A549 (cell line): ENCODE data around the gene RFESD. TPM values are rescaled to one million over a fixed set of nuclear protein-coding genes. Genes with fewer than 3 reads are reported as not detected.
A peak's percentile ranks its signal among the peaks of the same experiment; 100 is the strongest.

Experiments used
- ATAC-seq, 2 experiments: fragments of 200-7000 bp in 1 of 2; fragments of >200 bp in 1 of 2; cut with Nextera tagmentation in 1 of 2; cut with Tn5 transposase in 1 of 2; 3 replicates each; pipeline versions ENCODE4 v1.8.0 to v1.9.1; 2018 to 2020; ENCODE audit warnings: mild to moderate bottlenecking in 1 of 2, moderate library complexity in 1 of 2
- CTCF ChIA-PET: fragments of 300-600 bp; sonication (Branson Sonifier 250); formaldehyde crosslinking; extraction: SDS; loops from one replicate; lab custom pipeline; 2021; ENCODE audit warnings: antibody characterized with exemption, inconsistent platforms; lab: Yijun Ruan, JAX
- POLR2A ChIA-PET: fragments of 350-600 bp; formaldehyde crosslinking; extraction: SDS; loops from one replicate; lab custom pipeline; 2021; ENCODE audit warnings: antibody characterized with exemption, inconsistent platforms; lab: Yijun Ruan, JAX
- DNase-seq, 2 experiments: peaks; one replicate each; pipeline versions ENCODE4 v3.0.0 to v3.0.0-alpha.2; 2011 to 2016; ENCODE audit warnings: low read depth in 1 of 2, low spot score in 1 of 2
- FAIRE-seq: peaks from 2 replicates; lab custom pipeline; 2011; peaks lifted over from hg19 to GRCh38; lab: Jason Lieb, UNC
- H3K27ac ChIP-seq, 2 experiments: fragments of >200 bp; sonication (Bioruptor Twin); formaldehyde crosslinking; 3 replicates each; pipeline ENCODE4 v1.5.1; 2016 to 2017
- H3K4me1 ChIP-seq: fragments of >200 bp; sonication (Bioruptor Twin); formaldehyde crosslinking; 3 replicates; pipeline ENCODE4 v1.6.1; 2016
- H3K4me2 ChIP-seq: fragments of >200 bp; sonication (Bioruptor Twin); formaldehyde crosslinking; 3 replicates; pipeline ENCODE4 v1.6.1; 2016
- H3K4me3 ChIP-seq: fragments of >200 bp; sonication (Bioruptor Twin); formaldehyde crosslinking; 3 replicates; pipeline ENCODE4 v1.5.1; 2016
- H3K9me3 ChIP-seq: fragments of >200 bp; sonication (Bioruptor Twin); formaldehyde crosslinking; 3 replicates; pipeline ENCODE4 v1.6.1; 2016
- BHLHE40 ChIP-seq: IDR thresholded peaks from 2 replicates; pipeline ENCODE4 v1.6.1; 2012; ENCODE audit warnings: low read depth, low read length, inconsistent platforms
- CBX2 ChIP-seq: fragments of 200-600 bp; sonication (generic); IDR thresholded peaks from 2 replicates; pipeline ENCODE4 v1.6.1; 2016; ENCODE audit warnings: low read depth, mild to moderate bottlenecking, borderline replicate concordance
- CBX8 ChIP-seq: fragments of 200-600 bp; sonication (generic); IDR thresholded peaks from 2 replicates; pipeline ENCODE4 v1.6.1; 2016
- CTCF ChIP-seq: fragments of >200 bp; sonication (Bioruptor Twin); formaldehyde crosslinking; IDR thresholded peaks from 3 replicates; pipeline ENCODE4 v1.5.1; 2016
- EHF ChIP-seq: fragments of 250-450 bp; sonication (Bioruptor Pico); IDR thresholded peaks from 2 replicates; pipeline ENCODE4 v1.5.0; 2020; ENCODE audit warnings: mild to moderate bottlenecking
- EP300 ChIP-seq, 2 experiments: fragments of >200 bp; sonication (Bioruptor Twin); formaldehyde crosslinking; IDR thresholded peaks; 2 replicates in 1 of 2; 3 replicates in 1 of 2; pipeline ENCODE4 v1.6.1; 2016 to 2017
- FOXS1 ChIP-seq: fragments of 250-450 bp; sonication (Bioruptor Pico); IDR thresholded peaks from 2 replicates; pipeline ENCODE4 v1.5.0; 2020; ENCODE audit warnings: mild to moderate bottlenecking, moderate library complexity
- HDAC2 ChIP-seq: fragments of 200-600 bp; sonication (generic); IDR thresholded peaks from 2 replicates; pipeline ENCODE4 v1.6.1; 2016
- HMGXB4 ChIP-seq: fragments of 250-450 bp; sonication (Bioruptor Pico); IDR thresholded peaks from 2 replicates; pipeline ENCODE4 v1.5.0; 2021; ENCODE audit warnings: mild to moderate bottlenecking, moderate library complexity, borderline replicate concordance
- HOXB13 ChIP-seq: fragments of 250-450 bp; sonication (Bioruptor Pico); IDR thresholded peaks from 2 replicates; pipeline ENCODE4 v1.5.0; 2020; ENCODE audit warnings: low read depth, mild to moderate bottlenecking, moderate library complexity
- HOXB5 ChIP-seq: fragments of 250-450 bp; sonication (Bioruptor Pico); IDR thresholded peaks from 2 replicates; pipeline ENCODE4 v1.5.0; 2020; ENCODE audit warnings: mild to moderate bottlenecking, moderate library complexity
- JUN ChIP-seq, 2 experiments: fragments of >200 bp; sonication (Bioruptor Twin); formaldehyde crosslinking; IDR thresholded peaks; 2 replicates in 1 of 2; 3 replicates in 1 of 2; pipeline ENCODE4 v1.6.1; 2016 to 2017
- KDM1A ChIP-seq: fragments of 200-600 bp; sonication (generic); IDR thresholded peaks from 2 replicates; pipeline ENCODE4 v1.6.1; 2016; ENCODE audit warnings: low read depth, mild to moderate bottlenecking
- MAFK ChIP-seq: fragments of 450-650 bp; IDR thresholded peaks from 2 replicates; pipeline ENCODE4 v1.6.1; 2014; ENCODE audit not compliant: partially characterized antibody
- MAZ ChIP-seq: fragments of 150-350 bp; IDR thresholded peaks from 2 replicates; pipeline ENCODE4 v1.6.1; 2014; ENCODE audit warnings: antibody characterized with exemption, low read depth, low read length, borderline replicate concordance
- PBX3 ChIP-seq: IDR thresholded peaks from 2 replicates; pipeline ENCODE4 v1.6.1; 2012
- RCOR1 ChIP-seq: fragments of 150-350 bp; IDR thresholded peaks from 2 replicates; pipeline ENCODE4 v1.6.1; 2014; ENCODE audit warnings: antibody characterized with exemption, low read length, low read depth
- RFX5 ChIP-seq: fragments of 450-650 bp; IDR thresholded peaks from 2 replicates; pipeline ENCODE4 v1.7.1; 2014; ENCODE audit warnings: antibody characterized with exemption, mild to moderate bottlenecking, moderate library complexity
- SMC3 ChIP-seq: fragments of >200 bp; sonication (Bioruptor Twin); formaldehyde crosslinking; IDR thresholded peaks from 3 replicates; pipeline ENCODE4 v1.6.1; 2018; ENCODE audit warnings: inconsistent platforms
- SREBF2 ChIP-seq: fragments of 450-650 bp; IDR thresholded peaks from 2 replicates; pipeline ENCODE4 v1.6.1; 2014; ENCODE audit warnings: mild to moderate bottlenecking, moderate library complexity
- ZC3H11A ChIP-seq: fragments of 450-650 bp; IDR thresholded peaks from 2 replicates; pipeline ENCODE4 v1.6.1; 2014; ENCODE audit warnings: antibody characterized with exemption, mild to moderate bottlenecking
- ZSCAN20 ChIP-seq: fragments of 250-450 bp; sonication (Bioruptor Pico); IDR thresholded peaks from 2 replicates; pipeline ENCODE4 v1.8.0; 2022; ENCODE audit warnings: mild to moderate bottlenecking, moderate library complexity
- WGBS: methylation state at CpG from one replicate; pipeline ENCODE4 v1.1.6; 2017; ENCODE audit errors: missing lambda C conversion rate; 5-methylcytosine and 5-hydroxymethylcytosine counted together
- polyA plus RNA-seq, 4 experiments: library from polyadenylated mRNA; depleted of rRNA in 3 of 4; stranded (reverse); fragments of >200 nt; fragmentation: RNase III in 1 of 4; extraction: RNeasy Plus Mini Kit Qiagen cat#74134 plus additional on column Dnase treatment in 1 of 4; gene quantifications; 2 replicates in 3 of 4; 3 replicates in 1 of 4; pipeline ENCODE4 v1.2.3, GENCODE V29; 2011 to 2017

Gene RFESD
- polyA plus RNA-seq, 2 of the 4 experiments (the other 2 are of a cell fraction), result 1.6 to 5.4 TPM

GRCh38 chr5:95652849-95653248, 6.3 kb downstream of the RFESD start:
- no peak overlapping the region for H3K4me3 ChIP-seq
- 88% methylated on average over 1 of the region's 1 CpG for WGBS
- no peak for ATAC-seq
- no peak overlapping the region for H3K27ac ChIP-seq
- no peaks in the 10 kb centered on the region for H3K9me3 ChIP-seq
- ChIA-PET CTCF (interaction anchor here (1.0 to 3.0 kb wide), 4 partner anchors 10 to 128 kb away, joined by 3 to 13 read pairs (median 4); no protein-coding TSS in a partner anchor), POLR2A (no interaction called here)
- TF ChIP-seq ZC3H11A (no peak), HMGXB4 (no peak)
- DNase-seq, result no peak
- no peak for FAIRE-seq
- H3K4me1 ChIP-seq, result peaks cover 6% of the 10 kb centered on the region
- H3K4me2 ChIP-seq, result no peak overlapping the region

GRCh38 chr5:95654196-95654595, 7.6 kb downstream of the RFESD start:
- Histone ChIP-seq H3K27ac (no peak overlapping the region), H3K4me2 (no peak overlapping the region), H3K4me3 (no peak overlapping the region), H3K9me3 (no peaks in the 10 kb centered on the region)
- ATAC-seq, result no peak
- 92% methylated on average over 3 of the region's 3 CpGs for WGBS
- POLR2A ChIA-PET, result no interaction called here
- CTCF ChIA-PET, result interaction anchor here (1.2 to 1.8 kb wide), 3 partner anchors 10 to 193 kb away, joined by 4 to 15 read pairs (median 5); no protein-coding TSS in a partner anchor
- no peak for DNase-seq
- FAIRE-seq, result no peak
- TF ChIP-seq HOXB13 (CRISPR knock-in tag) (no peak), MAFK (peak; percentile 8)
- TF ChIP-seq, all 56 proteins: peak for 1
- H3K4me1 ChIP-seq, result no peaks in the 10 kb centered on the region

- DNase-seq (no peak), FAIRE-seq (no peak), ATAC-seq (no peak)
- no peaks in the 10 kb centered on the region for H3K4me1 ChIP-seq
- 94% methylated on average over 1 of the region's 1 CpG for WGBS
- no peak overlapping the region for H3K4me3 ChIP-seq
- CTCF ChIA-PET, result interaction anchor here (1.1 to 1.8 kb wide), 5 partner anchors 9 to 192 kb away, joined by 3 to 15 read pairs (median 4); partner anchors contain the start of gene RFESD
- H3K9me3 ChIP-seq, result no peaks in the 10 kb centered on the region
- TF ChIP-seq RFX5 (no peak), SMC3 (no peak), MAZ (no peak), KDM1A (no peak), CTCF (no peak)
- no peak overlapping the region for H3K4me2 ChIP-seq
- H3K27ac ChIP-seq, result no peak overlapping the region
- POLR2A ChIA-PET, result interaction anchor here (1.1 kb wide), 1 partner anchor 9 kb away, joined by 4 read pairs; the partner anchor contains the start of gene RFESD
Observed at GRCh38 chr5:95655575-95655974, 9.0 kb downstream of the RFESD start.

- ATAC-seq (no peak), DNase-seq (no peak), FAIRE-seq (no peak)
- TF ChIP-seq CBX8 (no peak), ZSCAN20 (CRISPR knock-in tag) (no peak), KDM1A (no peak), EHF (CRISPR knock-in tag) (no peak)
- WGBS, result 62% methylated on average over 2 of the region's 2 CpGs
- CTCF ChIA-PET, result interaction anchor here (0.8 to 1.4 kb wide), 3 partner anchors 12 to 188 kb away, joined by 3 to 7 read pairs (median 3); no protein-coding TSS in a partner anchor
- POLR2A ChIA-PET, result no interaction called here
- Histone ChIP-seq H3K9me3 (no peaks in the 10 kb centered on the region), H3K4me1 (peaks cover 3% of the 10 kb centered on the region; the same call in 1 of the 3 replicates), H3K4me3 (no peak overlapping the region), H3K27ac (no peak overlapping the region), H3K4me2 (no peak overlapping the region)
Observed at GRCh38 chr5:95660060-95660459, 13.5 kb downstream of the RFESD start.

- Histone ChIP-seq H3K9me3 (no peaks in the 10 kb centered on the region), H3K27ac (no peak overlapping the region), H3K4me2 (no peak overlapping the region), H3K4me3 (no peak overlapping the region), H3K4me1 (peaks cover 3% of the 10 kb centered on the region; the same call in 1 of the 3 replicates)
- DNase-seq (no peak), ATAC-seq (no peak), FAIRE-seq (no peak)
- ChIA-PET POLR2A (no interaction called here), CTCF (interaction anchor here (0.7 to 4.0 kb wide), 12 partner anchors 11 to 186 kb away, joined by 3 to 19 read pairs (median 12); partner anchors contain the start of gene RFESD)
- TF ChIP-seq MAFK, result no peak
- TF ChIP-seq EP300 (IDR thresholded peaks at IDR 0.05), result no peak
- TF ChIP-seq HDAC2, result no peak
- TF ChIP-seq CBX8, result no peak
- TF ChIP-seq JUN (IDR thresholded peaks at IDR 0.05), result no peak
- no peak for TF ChIP-seq BHLHE40
- TF ChIP-seq CBX2, result no peak
- no peak for TF ChIP-seq HOXB5 (CRISPR knock-in tag)
- no peak for TF ChIP-seq FOXS1 (CRISPR knock-in tag)
- TF ChIP-seq PBX3, result no peak
- TF ChIP-seq SREBF2, result no peak
- TF ChIP-seq RCOR1, result no peak
Observed at GRCh38 chr5:95662946-95663345, 16.4 kb downstream of the RFESD start.
